ENCODE measurements around the gene UBE3C.

Gene UBE3C

GRCh38 chr7:157177333-157177982, 38.7 kb downstream of the UBE3C start:
- no peak for DNase-seq (ENCODE audit: low read depth)

DNA sequence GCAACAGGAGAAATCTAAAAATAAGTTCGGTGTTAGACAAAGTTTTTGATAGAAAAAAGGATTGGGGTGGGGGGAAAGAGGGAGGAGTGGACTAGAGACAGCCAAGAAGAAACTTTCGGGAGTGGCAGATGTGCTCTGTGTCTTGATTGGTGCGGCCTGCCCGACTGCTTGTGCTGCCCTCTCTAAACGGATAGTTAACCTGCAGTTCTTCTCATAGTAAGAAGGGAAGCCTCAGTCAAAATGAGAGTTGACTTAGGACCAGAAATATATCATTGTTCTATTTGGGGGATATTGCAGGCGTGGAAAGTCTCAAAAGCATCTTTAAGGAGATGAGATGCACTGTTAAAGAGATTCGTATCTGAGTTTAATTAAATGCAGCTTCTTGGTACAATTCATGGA, 39.3 kb downstream of the UBE3C start:
- no peak for DNase-seq (ENCODE audit: low read depth)

- DNase-seq (ENCODE audit: low read depth), result no peak
Measured at GRCh38 chr7:157183832-157184231, 45.1 kb downstream of the UBE3C start.

GRCh38 chr7:157188091-157188665, 49.5 kb downstream of the UBE3C start:
- no peak for DNase-seq (ENCODE audit: low read depth)

DNA sequence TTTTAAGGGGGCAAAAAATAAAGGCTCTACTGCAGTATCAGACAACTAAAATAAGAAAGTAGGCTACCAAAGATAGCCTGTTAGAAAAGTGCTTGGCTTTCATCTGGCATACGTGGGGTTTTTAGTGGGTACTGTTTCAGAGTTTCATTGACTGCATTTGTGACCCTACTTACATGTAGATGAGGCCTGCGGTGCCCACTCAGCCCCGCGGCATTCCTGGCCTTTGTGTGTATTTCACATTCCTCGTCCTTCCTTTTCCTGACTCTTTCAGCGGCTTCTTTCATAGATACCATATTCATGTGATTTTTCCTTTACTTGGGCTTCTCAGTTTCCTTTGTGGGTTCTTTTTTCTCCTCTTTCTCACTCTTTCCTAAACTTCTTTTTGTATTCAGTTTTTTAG, 50.7 kb downstream of the UBE3C start:
- no peak for DNase-seq (ENCODE audit: low read depth)

DNA sequence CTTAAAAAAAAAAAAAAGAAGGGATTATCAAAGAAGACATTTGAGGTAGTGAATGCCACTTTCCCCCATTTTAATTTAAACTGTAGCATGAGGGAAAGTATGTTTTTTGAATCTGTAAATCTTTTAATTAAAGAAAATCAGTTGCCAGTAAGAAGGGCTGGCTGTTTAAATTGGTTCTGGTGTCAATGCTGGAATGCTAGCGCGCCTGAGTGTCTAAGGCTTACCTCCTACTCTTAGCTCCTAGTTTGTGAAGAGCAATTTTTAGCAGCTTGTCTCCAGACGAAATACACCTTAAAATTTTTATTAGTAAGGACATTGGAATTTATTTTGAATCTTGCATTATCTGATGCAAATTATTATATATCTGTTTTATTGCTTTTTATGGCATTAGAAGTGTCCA, 54.1 kb downstream of the UBE3C start:
- no peak for DNase-seq (ENCODE audit: low read depth)

- no peak for DNase-seq (ENCODE audit: low read depth)
Measured at GRCh38 chr7:157193274-157193673, 54.5 kb downstream of the UBE3C start.

GRCh38 chr7:157194948-157195347, 56.2 kb downstream of the UBE3C start:
- no peak for DNase-seq (ENCODE audit: low read depth)

- no peak for DNase-seq (ENCODE audit: low read depth)
Measured at GRCh38 chr7:157195868-157196267, 57.1 kb downstream of the UBE3C start.

DNA sequence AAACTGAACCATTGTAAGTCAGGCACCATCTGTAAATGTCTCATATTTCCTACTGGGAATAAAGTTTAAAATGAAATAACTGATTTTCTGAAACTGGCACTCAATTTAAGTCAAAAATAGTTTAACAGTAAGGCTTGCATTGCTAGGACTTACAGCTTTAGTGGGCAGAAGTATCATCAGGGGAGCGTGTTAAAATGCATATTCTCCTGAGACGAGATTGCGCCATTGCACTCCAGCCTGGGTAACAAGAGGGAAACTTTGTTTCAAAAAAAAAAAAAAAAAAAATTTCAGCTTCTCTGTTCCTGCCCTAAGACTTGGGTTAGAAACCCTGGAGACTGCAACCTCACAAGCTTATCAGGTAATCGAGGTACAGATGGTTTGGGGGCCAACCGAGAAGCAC, 65.4 kb downstream of the UBE3C start:
- no peak for DNase-seq (ENCODE audit: low read depth)

DNA sequence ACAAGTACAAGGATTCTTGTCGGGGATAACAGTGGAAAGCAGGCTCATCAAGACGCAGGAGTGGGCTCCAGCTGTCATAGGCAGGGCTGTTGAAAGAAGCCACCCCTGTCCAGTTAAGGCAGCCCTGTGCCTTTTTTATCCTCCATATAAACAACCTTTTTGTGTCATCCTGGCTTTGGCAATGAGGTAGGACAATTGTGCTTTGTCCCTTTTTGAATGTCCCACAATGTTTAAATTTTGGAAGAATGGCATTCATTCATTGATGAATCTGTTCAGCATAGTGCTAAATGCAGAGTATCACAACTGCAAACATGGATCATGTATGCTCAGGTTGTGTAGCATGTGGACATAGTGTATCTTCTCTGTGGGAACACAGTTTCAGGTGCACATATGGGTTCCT, 66.7 kb downstream of the UBE3C start:
- no peak for DNase-seq (ENCODE audit: low read depth)

GRCh38 chr7:157208571-157209413, 70.1 kb downstream of the UBE3C start:
- DNase-seq (ENCODE audit: low read depth), result no peak

GRCh38 chr7:157210682-157211081, 72.0 kb downstream of the UBE3C start:
- DNase-seq (ENCODE audit: low read depth), result no peak

DNA sequence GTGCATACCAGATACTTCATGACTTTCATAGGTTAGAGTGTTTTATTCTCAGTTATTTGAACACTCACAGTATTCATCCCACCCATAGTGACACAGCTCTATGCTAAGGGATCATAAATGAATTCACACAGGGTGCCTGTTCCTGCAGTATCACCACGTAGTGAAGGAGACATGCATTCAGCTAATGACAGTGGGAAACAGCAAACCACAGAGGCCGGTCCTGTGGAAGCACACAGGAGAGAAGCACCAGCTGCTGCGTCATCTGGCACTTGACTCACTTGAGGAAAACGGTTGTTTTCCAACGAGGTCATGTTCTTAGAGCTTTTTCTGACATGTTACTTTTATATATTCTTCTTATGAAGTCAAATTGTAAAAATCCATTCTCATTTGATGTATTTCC, 73.0 kb downstream of the UBE3C start:
- DNase-seq (ENCODE audit: low read depth), result no peak

DNA sequence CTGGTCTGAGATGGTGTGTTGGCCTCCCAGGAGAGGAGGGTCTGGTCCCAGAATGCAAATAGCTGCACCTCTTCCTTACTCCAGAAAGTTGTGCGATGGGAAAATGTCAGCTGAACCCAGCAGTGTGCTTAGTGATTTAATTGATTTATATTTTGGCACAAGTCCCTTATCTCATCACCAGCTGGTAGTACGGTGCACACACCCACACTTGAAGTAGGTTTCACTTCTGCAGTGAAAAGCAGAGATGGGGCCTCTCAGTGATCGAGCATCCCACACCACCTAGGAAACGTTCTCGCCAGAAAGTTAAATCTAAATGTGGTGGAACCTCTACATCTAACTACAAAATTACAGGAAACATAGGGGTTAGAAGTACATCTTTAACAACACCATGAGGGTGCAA, 80.4 kb downstream of the UBE3C start:
- no peak for DNase-seq (ENCODE audit: low read depth)

- no peak for DNase-seq (ENCODE audit: low read depth)
Measured at GRCh38 chr7:157220916-157221569, 82.3 kb downstream of the UBE3C start.

GRCh38 chr7:157222687-157223086, 84.0 kb downstream of the UBE3C start:
- DNase-seq (ENCODE audit: low read depth), result no peak

- no peak for DNase-seq (ENCODE audit: low read depth)
Measured at GRCh38 chr7:157224627-157225026, 85.9 kb downstream of the UBE3C start.

DNA sequence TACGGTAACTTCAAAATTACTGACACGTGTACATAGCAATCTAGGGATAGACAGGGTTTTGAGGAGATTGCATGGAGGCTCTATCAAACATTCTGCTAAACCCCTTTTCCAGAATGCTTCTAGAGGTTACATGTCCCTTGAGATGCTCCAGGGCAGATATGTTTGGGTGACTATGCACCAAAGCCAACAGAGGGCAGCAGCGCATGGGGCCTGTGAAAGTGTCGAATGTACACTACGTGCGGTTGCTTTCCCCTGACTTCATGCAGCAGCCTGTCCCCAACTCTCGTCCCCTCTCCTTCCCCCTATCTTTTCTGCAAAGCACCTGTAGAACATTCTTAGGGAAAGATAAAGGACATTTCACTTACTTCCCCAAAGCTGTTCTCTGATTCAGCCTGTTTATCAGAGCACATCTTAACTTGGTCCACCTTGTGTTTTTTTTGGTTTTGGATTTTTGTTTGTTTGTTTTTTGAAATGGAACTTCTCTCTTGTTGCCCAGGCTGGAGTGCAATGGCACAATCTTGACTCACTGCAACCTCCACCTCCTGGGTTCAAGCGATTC, 90.2 kb downstream of the UBE3C start:
- no peak for DNase-seq (ENCODE audit: low read depth)

DNA sequence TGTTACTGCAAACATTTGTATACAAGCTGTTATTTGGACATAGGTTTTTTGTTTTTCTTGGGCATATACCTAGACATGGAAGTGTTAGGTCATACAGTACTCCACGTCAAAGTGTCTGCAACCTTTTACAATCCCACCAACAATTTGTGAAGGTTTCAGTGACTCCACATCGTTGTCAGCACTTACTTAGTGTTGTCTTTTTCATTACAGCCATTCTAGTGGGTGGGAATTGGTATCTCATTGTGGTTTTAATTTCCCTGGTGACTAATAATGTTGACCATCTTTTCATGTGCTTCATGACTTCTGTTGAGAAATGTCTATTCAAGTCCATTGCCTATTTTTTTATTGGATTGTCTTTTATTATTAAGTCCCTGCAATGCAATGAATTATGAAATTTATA, 95.0 kb downstream of the UBE3C start:
- no peak for DNase-seq (ENCODE audit: low read depth)

DNA sequence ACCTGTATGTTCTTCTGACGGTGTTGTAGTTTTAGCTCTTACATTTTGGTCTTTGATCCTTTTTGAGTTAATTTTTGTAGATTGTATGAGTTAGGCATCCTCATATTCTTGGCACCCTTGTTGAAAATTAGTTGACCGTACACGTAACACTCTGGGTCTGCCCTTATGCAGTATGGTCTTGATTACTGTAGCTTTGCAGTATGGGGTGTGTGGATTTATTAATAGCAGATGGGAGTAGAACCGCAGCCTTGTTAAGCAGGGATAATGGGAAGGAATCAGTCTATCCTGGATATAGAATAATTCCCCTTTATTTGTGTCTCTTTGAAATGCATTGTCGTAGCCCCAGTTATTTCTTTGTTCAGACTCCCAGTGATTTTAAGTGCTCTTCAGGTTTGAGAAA, 95.5 kb downstream of the UBE3C start:
- no peak for DNase-seq (ENCODE audit: low read depth)

Measured in activated gamma-delta T cell treated with anti-CD3 and anti-CD28 coated beads, Interleukin-2, amount 50 U/mL, for 16 hours (primary cell).